ENCODE data around the gene CCR2.

DNA sequence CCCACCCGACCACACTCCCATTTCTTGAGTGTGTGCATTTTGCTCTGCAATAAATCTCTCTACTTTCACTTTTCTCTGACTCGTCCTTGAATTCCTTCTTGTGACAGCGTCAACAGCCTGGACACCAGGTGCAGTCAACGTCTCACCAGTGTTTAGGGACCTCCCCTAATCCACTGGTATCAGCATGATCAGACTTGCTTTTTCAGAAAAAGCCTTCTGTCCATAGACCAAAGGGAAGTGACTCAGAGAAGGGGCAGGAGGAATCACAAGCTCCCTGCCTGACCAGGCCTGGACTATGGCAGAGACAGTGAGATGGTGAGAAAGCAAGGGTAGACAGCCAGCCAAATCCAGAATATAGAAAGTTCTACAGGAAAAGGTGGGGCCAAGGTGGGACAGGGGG, 32.3 kb downstream of the CCR2 start:
- TF ChIP-seq, protein P1, sequence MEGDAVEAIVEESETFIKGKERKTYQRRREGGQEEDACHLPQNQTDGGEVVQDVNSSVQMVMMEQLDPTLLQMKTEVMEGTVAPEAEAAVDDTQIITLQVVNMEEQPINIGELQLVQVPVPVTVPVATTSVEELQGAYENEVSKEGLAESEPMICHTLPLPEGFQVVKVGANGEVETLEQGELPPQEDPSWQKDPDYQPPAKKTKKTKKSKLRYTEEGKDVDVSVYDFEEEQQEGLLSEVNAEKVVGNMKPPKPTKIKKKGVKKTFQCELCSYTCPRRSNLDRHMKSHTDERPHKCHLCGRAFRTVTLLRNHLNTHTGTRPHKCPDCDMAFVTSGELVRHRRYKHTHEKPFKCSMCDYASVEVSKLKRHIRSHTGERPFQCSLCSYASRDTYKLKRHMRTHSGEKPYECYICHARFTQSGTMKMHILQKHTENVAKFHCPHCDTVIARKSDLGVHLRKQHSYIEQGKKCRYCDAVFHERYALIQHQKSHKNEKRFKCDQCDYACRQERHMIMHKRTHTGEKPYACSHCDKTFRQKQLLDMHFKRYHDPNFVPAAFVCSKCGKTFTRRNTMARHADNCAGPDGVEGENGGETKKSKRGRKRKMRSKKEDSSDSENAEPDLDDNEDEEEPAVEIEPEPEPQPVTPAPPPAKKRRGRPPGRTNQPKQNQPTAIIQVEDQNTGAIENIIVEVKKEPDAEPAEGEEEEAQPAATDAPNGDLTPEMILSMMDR (IDR thresholded peaks at IDR 0.05): no peak
- no peak for TF ChIP-seq POLR2A (IDR thresholded peaks at IDR 0.05)
